HL-60/S4 treated with retinoic acid at 250 ng/mL for 4 days and 3 days (cell line): ENCODE data around the gene IL13.
"Not testable (repeated sequence)": the region's sequence is repeated elsewhere in the genome, so short reads cannot be mapped to it uniquely, and the experiment has no call there.

Experiments used
- in situ Hi-C: fragments of 300-500 bp; cut with MboI; formaldehyde crosslinking; loops from 2 replicates; pipeline ENCODE4 v1.7.0; 2022; ENCODE audit warnings: low sequenced_read_pairs

IL13 gene

DNA sequence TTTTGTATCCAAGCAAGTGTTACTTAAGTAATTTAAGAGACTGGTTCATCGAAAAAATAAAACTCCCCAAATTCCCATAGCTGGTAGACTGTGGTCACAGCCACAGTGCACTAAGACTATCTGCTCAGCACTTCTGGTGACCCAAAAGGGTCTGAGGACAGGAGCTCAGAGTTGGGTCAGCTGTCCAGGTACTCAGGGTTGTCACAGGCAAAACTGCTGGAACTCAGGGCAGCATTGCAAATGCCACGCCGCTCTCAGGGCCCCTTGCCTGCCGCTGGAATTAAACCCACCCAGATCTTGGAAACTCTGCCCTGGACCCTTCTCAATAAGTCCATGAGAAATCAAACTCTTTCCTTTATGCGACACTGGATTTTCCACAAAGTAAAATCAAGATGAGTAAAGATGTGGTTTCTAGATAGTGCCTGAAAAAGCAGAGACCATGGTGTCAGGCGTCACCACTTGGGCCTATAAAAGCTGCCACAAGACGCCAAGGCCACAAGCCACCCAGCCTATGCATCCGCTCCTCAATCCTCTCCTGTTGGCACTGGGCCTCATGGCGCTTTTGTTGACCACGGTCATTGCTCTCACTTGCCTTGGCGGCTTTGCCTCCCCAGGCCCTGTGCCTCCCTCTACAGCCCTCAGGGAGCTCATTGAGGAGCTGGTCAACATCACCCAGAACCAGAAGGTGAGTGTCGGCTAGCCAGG is at the start of gene IL13:
Gene IL13, plus strand, starts transcription at position 498 of the 705 bp plus-strand sequence. Its CDS starts 14 bp downstream, at position 512.
- in situ Hi-C loops: no loop called here

DNA sequence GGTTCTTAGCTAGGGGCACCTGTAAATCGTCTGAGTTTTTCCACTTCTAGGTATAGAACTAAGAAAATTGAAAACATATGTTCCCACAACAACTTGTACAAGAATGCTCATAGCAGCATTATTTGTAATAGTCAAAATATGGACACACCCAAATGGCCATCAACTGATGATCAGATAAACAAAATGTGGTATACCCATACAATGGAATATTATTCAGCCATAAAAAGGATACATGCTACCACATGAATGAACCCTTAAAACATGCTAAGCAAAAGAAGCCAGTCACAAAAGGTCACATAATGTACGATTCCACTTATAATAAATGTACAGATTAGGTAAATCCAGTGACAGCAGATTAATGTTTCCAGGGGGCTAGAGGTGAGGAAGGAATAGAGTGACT is 46.0 kb upstream of the IL13 start:
- in situ Hi-C loops: no loop called here

DNA sequence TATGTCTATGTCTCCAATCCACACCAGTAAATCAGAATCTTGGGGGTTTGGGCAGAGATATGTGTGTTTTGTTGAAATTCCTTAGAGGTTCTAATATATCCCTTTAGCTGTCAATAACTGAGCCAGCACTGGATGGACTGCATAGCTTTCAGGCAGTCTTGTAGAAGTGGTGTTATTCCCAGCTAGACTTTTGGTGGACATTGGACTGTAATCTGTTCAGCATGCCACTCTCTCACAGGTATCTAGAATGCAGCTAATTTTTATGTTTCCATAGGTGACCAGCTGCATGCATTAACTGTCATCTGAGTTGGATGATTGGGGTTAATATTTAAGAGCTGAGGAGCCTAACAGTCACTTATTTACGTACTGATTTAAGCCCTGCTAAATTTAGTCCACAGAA is 45.1 kb upstream of the IL13 start:
- in situ Hi-C loops: no loop called here

DNA sequence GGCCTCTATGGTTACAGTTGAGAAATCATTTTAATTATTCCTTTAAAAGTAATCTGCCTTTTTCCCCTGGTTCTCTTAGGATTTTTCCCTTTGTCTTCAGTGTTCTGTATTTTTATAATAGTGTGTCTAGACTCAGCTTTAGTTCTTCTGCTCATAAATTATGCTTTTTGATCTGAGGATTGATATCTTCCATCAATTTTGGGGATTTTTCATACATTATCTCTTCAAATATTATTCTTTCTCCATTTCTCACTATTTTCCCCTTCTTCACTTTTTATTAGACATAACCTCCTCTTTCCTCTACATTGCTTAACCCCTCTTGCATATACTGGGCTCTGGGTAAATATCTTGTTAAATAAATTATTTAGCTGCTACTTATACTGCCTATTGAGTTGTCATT is 36.3 kb upstream of the IL13 start:
- in situ Hi-C loops: no loop called here

DNA sequence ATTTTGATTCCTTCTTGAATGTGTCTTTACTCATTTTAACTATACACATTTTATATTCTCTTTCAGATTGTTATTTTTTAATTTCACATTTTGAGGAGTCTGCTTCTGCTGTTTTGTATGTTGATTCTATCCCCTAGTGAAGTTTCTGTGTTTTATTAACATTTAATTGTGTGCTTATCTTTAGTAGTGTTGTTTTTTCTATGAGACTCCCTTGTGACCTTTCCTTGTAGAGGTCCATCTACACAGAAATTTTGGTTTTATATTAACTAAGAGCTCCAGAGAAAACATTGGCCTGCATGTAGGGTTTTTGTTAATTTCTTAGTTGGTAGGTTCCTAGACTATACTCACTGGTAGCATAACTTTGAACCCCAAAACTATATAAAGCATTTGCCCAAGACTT is 35.4 kb upstream of the IL13 start:
- in situ Hi-C loops: no loop called here

DNA sequence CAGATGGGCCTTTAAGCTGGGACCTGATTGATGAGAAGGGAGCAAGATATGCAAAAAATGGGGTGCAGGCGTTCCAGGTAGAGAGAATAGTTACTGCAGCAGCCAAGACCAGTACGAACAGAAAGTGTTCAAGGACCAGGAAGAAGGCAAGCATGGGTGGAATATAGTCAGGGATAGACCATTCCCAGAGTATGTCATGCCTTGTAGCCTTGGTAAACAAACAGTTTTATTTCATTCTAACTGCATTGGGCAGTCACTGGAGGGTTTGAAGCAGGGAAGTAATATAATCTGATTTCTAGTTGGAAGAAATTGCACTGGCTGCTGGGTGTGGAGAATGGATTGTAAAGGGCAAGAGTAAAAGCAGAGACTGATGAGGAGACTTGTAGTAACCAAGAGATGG is 30.5 kb upstream of the IL13 start:
- in situ Hi-C loops: no loop called here

DNA sequence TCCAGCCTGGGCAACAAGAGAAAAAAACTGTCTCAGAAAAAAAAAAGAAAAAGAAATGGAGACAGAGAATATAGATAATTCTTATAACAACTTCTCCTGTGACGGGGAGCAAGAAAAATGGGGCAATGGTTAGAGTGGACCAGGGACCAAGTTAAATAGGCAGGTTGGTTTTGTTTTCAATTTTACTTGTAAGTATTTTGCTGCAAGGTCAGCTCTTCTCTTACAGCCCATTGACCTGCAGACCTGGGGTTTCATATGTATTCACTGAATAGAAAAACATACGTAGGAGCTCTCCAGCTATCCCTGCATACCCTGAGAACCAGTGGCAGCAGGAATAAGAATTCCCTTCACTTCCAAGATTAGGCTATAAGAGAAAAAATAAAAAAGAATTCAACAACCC is 29.2 kb upstream of the IL13 start:
- in situ Hi-C loops: no loop called here

DNA sequence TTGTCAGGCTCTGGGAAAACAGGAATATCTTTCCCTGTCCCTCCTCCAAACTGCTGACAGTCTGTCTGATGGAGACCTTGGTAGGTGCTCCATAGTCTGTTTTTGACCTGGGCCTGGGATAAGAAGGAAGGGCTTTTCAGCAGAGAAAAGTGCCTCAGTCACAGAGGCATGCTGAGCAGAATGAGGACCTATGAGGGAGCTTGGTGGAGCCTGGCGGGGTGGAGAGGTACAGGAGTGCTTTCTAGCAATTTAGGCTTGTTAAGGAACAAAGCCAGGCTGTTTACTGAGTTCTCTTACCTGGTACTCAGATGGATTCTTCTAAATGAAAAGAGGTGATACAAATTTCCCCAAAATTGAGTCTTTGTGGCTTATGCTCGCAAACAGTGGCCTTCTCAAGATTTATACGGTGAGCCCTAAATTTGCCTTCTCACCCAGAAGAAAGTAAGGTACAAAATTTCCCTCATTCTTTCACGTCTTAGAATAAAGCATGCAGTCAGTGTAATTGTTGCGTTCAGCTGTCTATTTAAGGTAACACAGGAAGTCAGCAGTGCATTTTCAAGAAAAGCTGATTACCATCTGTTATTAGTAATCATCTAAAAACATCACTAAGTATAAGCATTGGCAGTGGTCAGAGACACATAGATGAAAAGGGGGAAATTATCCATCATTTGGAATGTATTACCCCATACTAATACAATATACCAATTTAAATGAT is 28.6 kb upstream of the IL13 start:
- in situ Hi-C loops: no loop called here

DNA sequence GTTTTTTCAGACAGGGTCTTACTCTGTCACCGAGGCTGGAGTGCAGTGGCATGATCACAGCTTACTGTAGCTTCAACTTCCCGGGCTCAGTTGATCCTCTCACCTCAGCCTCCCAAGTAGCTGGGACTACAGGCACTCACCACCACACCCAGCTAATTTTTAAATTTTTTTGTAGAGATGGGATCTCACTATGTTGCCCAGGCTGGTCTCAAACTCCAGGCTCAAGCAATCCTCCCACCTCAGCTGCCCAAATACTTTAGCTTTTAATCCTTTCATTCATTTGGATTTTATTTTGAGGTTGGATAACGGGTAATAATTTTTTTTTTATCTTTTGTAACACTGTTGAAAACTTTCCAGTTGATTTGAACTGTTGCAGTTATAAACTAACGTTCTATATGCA is 24.4 kb upstream of the IL13 start:
- in situ Hi-C loops: not testable (repeated sequence)

DNA sequence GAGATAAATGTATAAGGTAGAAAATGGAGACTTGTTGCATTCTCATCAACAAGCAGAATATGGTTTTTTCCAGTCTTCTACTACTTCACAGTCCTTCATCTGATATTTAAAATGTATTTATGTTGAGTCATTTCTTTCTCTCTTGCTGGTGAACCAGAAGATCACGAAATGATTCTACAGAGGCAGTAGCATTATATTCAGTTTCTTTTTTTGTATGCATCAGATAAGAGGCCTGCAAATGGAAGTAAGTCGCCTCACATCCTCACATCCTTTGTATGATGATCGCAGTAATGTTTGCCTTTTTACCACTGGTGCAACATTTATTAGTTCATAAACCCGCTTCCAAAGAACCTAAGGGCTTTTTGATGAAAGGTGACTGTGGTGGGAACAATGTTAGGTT is 22.1 kb upstream of the IL13 start:
- in situ Hi-C loops: no loop called here

DNA sequence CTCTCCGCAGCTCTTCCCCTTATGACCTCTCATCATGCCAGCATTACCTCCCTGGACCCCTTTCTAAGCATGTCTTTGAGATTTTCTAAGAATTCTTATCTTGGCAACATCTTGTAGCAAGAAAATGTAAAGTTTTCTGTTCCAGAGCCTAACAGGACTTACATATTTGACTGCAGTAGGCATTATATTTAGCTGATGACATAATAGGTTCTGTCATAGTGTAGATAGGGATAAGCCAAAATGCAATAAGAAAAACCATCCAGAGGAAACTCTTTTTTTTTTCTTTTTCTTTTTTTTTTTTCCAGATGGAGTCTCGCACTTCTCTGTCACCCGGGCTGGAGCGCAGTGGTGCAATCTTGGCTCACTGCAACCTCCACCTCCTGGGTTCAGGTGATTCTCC is 20.7 kb upstream of the IL13 start:
- in situ Hi-C loops: no loop called here

DNA sequence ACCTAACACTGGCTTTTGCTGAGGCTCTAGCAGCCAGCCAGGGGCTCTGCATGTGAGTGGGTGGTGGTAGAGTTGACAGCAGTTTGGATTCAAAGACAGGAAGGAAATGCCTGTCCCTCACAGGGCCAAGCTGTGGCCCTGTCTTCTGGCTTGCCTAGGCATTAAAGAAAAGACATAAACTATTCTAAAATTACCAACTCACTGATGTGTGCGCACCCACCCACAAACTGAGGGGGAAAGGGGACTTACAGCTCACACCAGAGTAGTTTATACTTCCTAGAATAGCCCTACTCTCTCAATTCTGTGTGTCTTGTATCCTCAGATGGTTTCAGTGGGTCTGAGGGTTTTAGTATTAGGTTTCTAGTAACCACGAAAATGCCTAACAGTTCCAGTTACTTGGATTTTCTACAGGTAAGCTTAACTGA is 18.3 kb upstream of the IL13 start:
- in situ Hi-C loops: no loop called here

DNA sequence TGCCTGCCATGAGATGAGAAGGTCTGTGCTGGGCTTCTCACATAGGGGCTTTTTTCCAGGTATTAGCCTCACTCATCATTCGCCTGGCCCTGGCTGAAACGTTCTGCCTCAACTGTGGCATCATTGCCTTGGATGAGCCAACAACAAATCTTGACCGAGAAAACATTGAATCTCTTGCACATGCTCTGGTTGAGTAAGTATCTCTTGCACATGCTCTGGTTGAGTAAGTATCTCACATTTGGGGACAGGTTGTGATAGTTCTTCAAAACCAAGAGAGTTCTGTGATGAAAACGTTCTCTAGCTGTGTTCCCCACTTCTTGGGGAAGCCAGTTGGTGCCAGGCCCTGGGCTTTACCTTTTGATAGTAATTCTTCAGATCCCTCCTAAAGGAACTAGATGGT is 17.4 kb upstream of the IL13 start:
- in situ Hi-C loops: no loop called here

DNA sequence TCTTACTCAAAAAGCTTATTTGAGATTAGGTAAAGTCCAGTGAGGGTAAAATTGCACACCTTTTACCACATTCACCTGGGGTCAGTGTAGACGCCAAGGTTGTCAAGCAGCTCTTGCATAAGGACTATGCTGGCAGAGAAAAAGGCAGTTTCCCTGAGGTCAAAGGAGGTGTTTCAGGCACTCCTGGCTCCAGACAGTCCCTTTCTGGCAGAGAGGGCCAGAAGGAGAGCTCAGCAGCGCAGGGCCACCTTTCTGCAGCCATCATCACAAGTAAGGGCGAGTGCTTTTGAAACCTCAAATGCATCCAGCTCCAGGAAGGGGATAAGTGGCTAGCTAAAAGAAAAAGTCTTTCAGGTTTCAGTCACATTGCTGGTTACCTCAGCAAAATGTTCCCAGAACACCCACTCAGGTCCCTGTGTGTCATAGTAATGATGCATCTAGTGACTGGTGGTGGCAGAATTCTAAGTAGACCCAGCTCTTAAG is 16.7 kb upstream of the IL13 start:
- in situ Hi-C loops: no loop called here

DNA sequence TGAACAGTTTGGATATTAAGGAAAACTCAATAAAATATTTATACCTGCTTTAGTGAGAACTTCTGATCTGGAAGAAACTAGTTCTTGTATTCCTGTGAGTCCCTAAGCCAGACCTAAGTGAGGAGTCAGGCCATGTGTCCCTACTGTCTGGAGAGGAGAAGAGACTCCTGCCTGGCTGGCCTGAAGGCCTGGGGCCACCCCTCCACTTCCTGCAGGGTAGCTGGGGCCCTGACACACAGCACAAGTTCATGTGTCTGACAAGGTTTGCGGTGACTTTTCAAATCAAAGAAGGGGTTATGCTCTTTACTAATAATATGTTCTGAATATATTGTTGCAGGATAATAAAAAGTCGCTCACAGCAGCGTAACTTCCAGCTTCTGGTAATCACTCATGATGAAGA is 16.1 kb upstream of the IL13 start:
- in situ Hi-C loops: no loop called here

DNA sequence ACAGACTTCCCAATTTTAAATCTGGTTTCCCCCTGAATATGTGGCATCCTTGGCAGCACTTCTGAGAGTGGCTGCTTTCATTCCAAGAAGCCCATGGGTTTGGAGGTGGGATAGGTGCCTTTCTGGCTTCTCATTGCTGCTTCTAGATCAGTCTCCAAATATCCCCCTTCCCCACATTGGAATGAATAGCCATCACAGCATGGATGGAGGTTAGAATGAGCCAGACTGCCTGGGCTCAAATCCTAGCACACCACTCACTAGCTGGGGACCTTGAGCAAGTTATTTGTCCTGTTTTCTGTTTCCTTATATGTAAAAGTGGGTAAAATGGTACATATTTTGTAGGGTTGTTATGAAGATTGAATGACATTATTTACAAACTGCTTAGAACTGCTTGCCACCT is 13.8 kb upstream of the IL13 start:
- in situ Hi-C loops: no loop called here

DNA sequence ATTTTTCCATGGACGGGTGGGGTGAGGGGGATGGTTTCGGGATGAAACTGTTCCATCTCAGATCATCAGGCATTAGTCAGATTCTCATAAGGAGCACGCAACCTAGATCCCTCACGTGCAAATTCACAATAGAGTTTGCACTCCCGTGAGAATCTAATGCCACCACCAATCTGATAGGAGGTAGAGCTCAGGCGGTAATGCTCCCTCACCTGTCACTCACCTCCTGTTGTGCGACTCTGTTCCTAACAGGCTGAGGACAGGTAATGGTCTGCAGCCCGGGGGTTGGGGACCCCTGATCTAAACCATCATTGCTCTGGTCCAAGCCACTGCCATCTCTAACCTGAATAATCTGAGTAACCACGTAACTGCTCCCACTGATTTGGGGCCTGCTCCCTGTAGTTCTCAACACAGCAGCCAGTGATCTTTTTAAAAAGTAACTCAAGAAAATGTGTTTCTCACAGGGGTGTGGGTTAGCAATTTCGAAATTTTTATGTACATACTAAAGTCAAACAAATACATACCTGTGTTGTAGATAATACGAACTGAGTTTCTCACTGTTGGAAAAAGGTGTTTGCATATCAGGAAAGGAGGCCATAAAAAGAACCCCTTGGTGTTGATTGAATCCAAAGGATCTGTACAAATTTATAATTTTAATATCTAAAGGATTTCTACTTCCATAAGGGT is 11.2 kb upstream of the IL13 start:
- in situ Hi-C loops: no loop called here

DNA sequence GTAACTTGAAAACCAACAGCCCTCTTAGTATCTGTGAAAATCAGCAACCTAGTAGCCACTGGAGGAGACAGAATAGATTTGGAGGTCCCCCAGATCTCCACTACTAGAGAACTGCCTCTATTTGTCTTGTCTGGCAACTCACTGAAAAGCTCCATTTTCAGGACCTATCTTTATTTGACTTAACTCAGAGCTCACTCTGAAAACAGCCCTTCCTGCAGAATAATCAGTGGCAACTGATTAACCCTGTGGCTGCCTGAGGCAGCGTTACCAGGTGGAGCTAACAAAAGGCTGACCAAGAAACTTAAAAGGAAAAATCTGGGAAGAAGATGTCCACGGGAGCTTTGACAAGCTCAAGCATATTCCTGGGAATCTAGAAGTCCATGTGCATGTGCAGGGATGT is 10.5 kb upstream of the IL13 start:
- in situ Hi-C loops: no loop called here

DNA sequence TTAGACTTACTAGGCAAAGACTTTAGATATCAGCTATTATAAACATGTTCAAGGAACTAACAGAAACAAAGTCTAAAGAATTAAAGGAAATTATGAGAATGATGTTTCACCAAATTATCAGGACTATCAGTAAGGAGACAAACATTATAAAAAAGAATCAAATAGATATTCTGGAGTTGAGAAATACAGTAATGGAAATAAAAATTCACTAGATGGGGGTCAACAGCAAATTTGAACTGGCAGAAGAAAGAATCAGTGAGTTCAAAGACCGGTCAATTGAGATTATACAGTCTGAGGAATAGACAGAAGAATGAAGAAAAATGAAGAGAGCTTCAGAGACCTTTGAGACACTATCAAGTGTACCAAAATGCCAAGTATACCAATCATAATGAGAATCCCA is 9.6 kb upstream of the IL13 start:
- in situ Hi-C loops: no loop called here

DNA sequence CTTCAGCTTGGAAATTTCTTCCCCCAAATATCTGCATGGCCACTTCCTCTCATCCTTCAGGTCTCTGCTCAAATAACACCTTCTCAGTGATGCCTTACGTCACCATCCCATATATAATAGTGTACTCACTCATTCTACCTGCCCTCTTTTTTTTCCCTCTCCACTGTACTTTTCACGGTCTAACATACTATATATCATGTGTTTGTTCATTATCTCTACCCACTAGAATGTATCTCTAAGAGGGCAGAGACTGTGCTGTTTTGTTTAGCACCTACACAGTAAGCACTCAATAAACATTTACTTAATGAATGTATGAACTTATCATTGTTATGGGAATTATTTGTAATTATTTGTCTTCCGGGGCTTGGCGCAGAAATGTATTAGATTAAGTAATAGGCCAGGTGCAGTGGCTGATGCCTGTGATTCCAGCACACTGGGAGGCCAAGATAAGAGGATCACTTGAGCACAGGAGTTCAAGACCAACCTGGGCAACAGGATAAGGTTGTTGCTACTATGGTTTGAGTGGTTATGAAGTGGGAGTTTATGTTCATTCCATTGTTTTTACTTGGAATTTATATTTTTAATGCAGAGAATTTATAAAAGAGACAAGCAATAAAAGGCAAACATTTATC is 6.0 kb upstream of the IL13 start:
- in situ Hi-C loops: no loop called here

DNA sequence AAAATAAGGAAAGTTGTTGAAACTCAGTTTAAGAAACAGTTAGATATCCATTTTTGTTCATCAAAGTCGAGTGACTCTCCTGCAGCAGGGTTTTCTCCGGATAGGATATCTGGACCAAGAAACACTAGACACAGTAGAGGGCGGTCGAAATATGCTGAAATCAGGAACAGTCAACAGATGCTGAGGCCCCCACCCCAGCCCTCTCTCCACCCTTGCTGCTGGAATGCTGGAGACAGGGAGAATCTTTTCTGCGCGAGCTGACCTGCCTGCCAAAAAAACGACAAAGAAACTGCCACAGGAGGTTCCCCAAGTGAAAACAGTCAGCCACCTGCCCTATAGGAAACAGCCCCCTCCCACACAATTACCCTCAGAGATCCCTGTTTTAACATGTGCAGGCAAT is 4.3 kb upstream of the IL13 start:
- in situ Hi-C loops: no loop called here
